Upper lobe of left lung (tissue), 4 donors: ENCODE data around the gene CD274.
"Not testable (repeated sequence)": the region's sequence is repeated elsewhere in the genome, so short reads cannot be mapped to it uniquely, and the experiment has no call there.

ENCODE experiments used
- EP300 ChIP-seq, 4 donors: sonication (generic); formaldehyde crosslinking; IDR thresholded peaks; one replicate each; pipeline ENCODE4 v1.5.1; 2017; ENCODE audit warnings: antibody characterized with exemption in 4 of 4, control low read depth in 2 of 4
- POLR2A ChIP-seq, 4 donors: fragments of 450-650 bp; IDR thresholded peaks; one replicate each; pipeline ENCODE4 v1.5.1; 2016 to 2017; ENCODE audit warnings: antibody characterized with exemption in 4 of 4, mild to moderate bottlenecking in 2 of 4
- POLR2AphosphoS5 ChIP-seq, 2 donors: sonication (generic); formaldehyde crosslinking; IDR thresholded peaks; one replicate each; pipeline ENCODE4 v1.5.1; 2017; ENCODE audit warnings: antibody characterized with exemption in 2 of 2
- TF ChIP-seq, protein P1 (sequence below), 6 experiments: fragments of 450-650 bp in 4 of 6; fragments of 200-600 bp in 2 of 6; sonication (generic) in 2 of 6; IDR thresholded peaks; one replicate each; pipeline ENCODE4 v1.5.1; 2016 to 2019; ENCODE audit warnings: antibody characterized with exemption in 6 of 6

DNA sequence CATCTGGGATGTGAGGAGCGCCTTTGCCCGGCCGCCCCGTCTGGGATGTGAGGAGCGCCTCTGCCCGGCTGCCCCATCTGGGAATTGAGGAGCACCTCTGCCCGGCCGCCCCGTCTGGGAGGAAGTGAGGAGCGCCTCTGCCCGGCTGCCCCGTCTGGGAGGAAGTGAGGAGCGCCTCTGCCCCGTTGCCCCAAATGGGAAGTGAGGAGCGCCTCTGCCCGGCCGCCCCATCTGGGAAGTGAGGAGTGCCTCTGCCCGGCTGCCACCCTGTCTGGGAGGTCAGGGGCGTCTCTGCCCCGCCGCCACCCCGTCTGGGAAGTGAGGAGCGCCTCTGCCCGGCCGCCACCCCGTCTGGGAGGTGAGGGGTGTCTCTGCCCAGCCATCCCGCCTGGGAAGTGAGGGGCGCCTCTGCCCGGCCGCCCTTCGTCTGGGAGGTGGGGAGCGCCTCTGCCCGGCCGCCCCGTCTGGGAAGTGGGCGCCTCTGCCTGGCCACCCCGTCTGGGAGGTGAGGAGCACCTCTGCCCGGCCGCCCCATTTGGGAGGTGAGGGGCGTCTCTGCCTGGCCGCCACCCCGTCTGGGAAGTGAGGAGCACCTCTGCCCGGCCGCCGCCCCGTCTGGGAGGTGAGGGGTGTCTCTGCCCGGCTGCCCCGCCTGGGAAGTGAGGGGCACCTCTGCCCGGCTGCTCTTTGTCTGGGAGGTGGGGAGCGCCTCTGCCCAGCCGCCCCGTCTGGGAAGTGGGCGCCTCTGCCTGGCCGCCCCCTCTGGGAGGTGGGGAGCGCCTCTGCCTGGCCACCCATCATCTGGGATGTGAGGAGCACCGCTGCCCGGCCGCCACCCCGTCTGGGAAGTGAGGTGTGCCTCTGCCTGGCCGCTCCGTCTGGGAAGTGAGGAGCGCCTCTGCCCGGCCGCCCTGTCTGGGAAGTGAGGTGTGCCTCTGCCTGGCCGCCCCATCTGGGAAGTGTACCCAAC is 16.2 kb upstream of the CD274 start:
- TF ChIP-seq, protein P1, sequence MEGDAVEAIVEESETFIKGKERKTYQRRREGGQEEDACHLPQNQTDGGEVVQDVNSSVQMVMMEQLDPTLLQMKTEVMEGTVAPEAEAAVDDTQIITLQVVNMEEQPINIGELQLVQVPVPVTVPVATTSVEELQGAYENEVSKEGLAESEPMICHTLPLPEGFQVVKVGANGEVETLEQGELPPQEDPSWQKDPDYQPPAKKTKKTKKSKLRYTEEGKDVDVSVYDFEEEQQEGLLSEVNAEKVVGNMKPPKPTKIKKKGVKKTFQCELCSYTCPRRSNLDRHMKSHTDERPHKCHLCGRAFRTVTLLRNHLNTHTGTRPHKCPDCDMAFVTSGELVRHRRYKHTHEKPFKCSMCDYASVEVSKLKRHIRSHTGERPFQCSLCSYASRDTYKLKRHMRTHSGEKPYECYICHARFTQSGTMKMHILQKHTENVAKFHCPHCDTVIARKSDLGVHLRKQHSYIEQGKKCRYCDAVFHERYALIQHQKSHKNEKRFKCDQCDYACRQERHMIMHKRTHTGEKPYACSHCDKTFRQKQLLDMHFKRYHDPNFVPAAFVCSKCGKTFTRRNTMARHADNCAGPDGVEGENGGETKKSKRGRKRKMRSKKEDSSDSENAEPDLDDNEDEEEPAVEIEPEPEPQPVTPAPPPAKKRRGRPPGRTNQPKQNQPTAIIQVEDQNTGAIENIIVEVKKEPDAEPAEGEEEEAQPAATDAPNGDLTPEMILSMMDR (IDR thresholded peaks at IDR 0.05), result not testable (repeated sequence)
- not testable (repeated sequence) for TF ChIP-seq POLR2AphosphoS5, POLR2A, EP300 (IDR thresholded peaks at IDR 0.05)
